Peyer's patch (tissue), 4 donors: ENCODE results near the gene CCL25.

Experiments used
- CTCF ChIP-seq, 6 experiments: fragments of 450-650 bp in 4 of 6; fragments of 200-600 bp in 2 of 6; sonication (generic) in 1 of 6; IDR thresholded peaks; one replicate each; pipeline ENCODE4 v1.5.1; 2017 to 2019; ENCODE audit warnings: antibody characterized with exemption in 6 of 6, mild to moderate bottlenecking in 3 of 6, moderate library complexity in 1 of 6
- POLR2A ChIP-seq, 2 donors: fragments of 450-650 bp; IDR thresholded peaks; one replicate each; pipeline ENCODE4 v1.5.1; 2017; ENCODE audit warnings: antibody characterized with exemption in 2 of 2, mild to moderate bottlenecking in 2 of 2, moderate library complexity in 2 of 2

GRCh38 chr19:8093740-8094139 is 41.2 kb downstream of the CCL25 start:
- TF ChIP-seq CTCF (IDR thresholded peaks at IDR 0.05) (no peak), POLR2A (IDR thresholded peaks at IDR 0.05) (no peak)
